Bronchial epithelial cell (primary cell): ENCODE results near the gene MLH3. TPM values are rescaled to one million over a fixed set of nuclear protein-coding genes. Genes with fewer than 3 reads are reported as not detected.

Source experiments
- DNase-seq: peaks from one replicate; pipeline ENCODE4 v3.0.0-alpha.2; 2010; ENCODE audit warnings: low read depth
- FAIRE-seq: peaks from 2 replicates; lab custom pipeline; 2011; peaks lifted over from hg19 to GRCh38; lab: Jason Lieb, UNC
- H3K27me3 ChIP-seq: 2 replicates; pipeline ENCODE4 v1.5.1; 2011; ENCODE audit warnings: low read length; ENCODE audit not compliant: control insufficient read depth, insufficient read depth
- H3K36me3 ChIP-seq: 2 replicates; pipeline ENCODE4 v1.5.1; 2011; ENCODE audit warnings: low read length; ENCODE audit not compliant: control insufficient read depth, insufficient read depth
- H3K4me3 ChIP-seq: 2 replicates; pipeline ENCODE4 v1.5.1; 2011; ENCODE audit warnings: mild to moderate bottlenecking, low read depth, low read length, control low read depth
- total RNA-seq: library from RNA; depleted of rRNA; stranded (reverse); fragments of >200 nt; gene quantifications from 2 replicates; pipeline ENCODE4 v1.2.1, GENCODE V29; 2014
- TF ChIP-seq, protein P1 (sequence below): IDR thresholded peaks from 2 replicates; pipeline ENCODE4 v1.5.1; 2011; ENCODE audit warnings: mild to moderate bottlenecking, moderate library complexity, low read length, control low read depth, inconsistent platforms; ENCODE audit not compliant: insufficient read depth, severe bottlenecking

MLH3 gene
- total RNA-seq, 1 donor from 2014 or later = 24.0 TPM

DNA sequence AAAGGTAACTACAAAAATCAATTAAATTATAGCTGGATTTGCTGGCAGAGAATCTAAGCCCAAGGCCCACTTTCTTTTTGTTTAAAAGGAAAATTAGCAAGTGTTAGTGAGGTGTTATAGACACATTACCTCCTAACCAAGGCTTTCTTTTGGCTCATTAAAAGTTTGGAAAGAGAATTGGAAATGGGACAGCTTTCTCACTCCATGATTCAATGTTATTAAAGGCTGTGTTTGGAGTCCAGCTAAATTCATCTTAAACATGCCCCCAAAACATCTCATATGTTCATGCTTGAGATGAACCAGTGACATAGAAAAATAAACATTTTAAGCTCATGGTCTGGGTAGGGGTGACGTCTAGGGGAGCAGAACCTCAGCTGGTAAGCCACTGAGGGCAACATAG is 82.5 kb downstream of the MLH3 start:
- TF ChIP-seq, protein P1, sequence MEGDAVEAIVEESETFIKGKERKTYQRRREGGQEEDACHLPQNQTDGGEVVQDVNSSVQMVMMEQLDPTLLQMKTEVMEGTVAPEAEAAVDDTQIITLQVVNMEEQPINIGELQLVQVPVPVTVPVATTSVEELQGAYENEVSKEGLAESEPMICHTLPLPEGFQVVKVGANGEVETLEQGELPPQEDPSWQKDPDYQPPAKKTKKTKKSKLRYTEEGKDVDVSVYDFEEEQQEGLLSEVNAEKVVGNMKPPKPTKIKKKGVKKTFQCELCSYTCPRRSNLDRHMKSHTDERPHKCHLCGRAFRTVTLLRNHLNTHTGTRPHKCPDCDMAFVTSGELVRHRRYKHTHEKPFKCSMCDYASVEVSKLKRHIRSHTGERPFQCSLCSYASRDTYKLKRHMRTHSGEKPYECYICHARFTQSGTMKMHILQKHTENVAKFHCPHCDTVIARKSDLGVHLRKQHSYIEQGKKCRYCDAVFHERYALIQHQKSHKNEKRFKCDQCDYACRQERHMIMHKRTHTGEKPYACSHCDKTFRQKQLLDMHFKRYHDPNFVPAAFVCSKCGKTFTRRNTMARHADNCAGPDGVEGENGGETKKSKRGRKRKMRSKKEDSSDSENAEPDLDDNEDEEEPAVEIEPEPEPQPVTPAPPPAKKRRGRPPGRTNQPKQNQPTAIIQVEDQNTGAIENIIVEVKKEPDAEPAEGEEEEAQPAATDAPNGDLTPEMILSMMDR = no peak
- DNase-seq = no peak
- Histone ChIP-seq H3K36me3 (no peaks in the 10 kb centered on the region), H3K4me3 (no peak overlapping the region), H3K27me3 (no peaks in the 10 kb centered on the region)
- no peak for FAIRE-seq

DNA sequence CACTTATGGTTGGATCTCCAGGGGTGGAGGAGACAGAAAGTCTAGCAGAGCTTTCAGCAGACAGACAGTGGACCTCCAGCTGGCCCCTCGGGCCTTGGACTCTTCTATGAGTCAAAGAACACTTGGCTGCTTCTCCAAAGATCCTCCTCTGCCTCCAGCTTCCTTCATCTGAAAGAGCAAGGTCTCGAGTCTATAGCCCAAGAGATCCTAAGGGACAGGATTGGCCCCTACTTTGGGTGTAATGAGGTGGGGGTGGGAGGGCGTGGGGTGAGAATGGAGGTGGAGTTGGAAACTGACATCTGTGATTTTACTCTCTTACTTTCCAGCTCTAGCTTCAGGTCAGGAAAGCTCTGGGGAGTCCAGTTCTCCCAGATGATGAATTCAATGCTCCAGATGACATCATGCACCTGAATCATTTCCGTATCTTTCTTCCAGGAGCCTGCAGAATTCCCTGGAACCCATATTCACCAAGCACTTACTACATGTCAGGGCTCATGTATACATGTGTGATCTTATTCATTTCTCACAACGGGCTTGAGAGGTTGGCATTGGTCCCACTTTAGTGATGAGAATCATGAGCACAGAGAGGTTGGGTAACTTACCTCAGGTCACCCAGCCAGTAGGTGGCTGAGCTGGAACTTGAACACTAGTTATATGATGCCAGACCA is 85.6 kb downstream of the MLH3 start:
- DNase-seq (peak; percentile 99), FAIRE-seq (peak; percentile 97)
- H3K36me3 ChIP-seq = no peaks in the 10 kb centered on the region
- H3K27me3 ChIP-seq = no peaks in the 10 kb centered on the region
- TF ChIP-seq, protein P1 = no peak
- H3K4me3 ChIP-seq = no peak overlapping the region

DNA sequence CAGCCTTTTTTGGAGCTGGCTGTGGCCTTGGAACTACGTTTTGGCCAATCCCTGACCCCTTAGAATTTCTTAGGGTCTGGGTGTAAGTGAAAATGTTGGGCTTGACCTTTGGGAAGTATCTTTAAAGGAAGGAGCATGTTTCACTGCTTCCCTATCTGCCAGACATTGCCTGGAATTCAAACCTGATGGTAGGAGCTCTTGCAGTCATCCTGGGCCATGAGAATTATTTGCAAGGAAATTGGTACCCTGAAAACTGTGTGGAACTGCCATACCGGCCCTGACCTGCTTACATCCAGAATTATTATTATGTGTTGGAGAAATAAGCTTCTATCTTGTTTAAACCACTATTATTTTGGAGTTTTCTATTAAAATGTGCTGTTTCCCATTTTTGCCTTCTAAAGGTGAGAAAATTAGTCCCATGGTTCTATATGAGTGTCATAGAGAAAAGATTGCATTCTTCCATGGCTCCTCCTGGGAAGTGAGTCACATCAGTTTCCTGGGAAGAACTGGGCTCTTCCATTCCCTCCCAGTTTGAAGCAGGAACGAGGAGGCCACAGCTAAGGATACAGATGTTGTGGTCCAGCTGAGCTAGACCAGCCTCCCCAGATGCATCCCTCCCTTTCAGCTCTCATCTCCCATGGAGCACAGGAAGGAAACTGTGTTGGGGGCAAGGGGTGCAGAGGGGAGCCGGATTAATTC is 86.3 kb downstream of the MLH3 start:
- FAIRE-seq (no peak), DNase-seq (peak; percentile 71)
- H3K27me3 ChIP-seq = no peaks in the 10 kb centered on the region
- H3K4me3 ChIP-seq = no peak overlapping the region
- no peaks in the 10 kb centered on the region for H3K36me3 ChIP-seq
- TF ChIP-seq, protein P1 = no peak

Other genes starting within 250 kb of the MLH3 start
- not detected in 2 replicates for gene PROX2, start 175.3 kb downstream of the MLH3 start, total RNA-seq
- 48.2 and 58.5 TPM in 2 replicates for gene DLST, start 169.6 kb downstream of the MLH3 start, total RNA-seq
- 1.5 and 6.1 TPM in 2 replicates for gene RPS6KL1, start 128.2 kb downstream of the MLH3 start, total RNA-seq
- 52.1 and 56.6 TPM in 2 replicates for gene PGF, start 95.9 kb downstream of the MLH3 start, total RNA-seq
- gene EIF2B2, start 48.5 kb downstream of the MLH3 start, total RNA-seq = 60.6 and 83.7 TPM in 2 replicates
- 4.5 and 9.9 TPM in 2 replicates for gene ACYP1, start 12.6 kb upstream of the MLH3 start, total RNA-seq
- gene ZC2HC1C, start 18.2 kb upstream of the MLH3 start, total RNA-seq = 0.53 and 0.90 TPM in 2 replicates
- gene NEK9, start 75.6 kb upstream of the MLH3 start, total RNA-seq = 26.3 and 34.3 TPM in 2 replicates
- 244 and 363 TPM in 2 replicates for gene TMED10, start 125.1 kb upstream of the MLH3 start, total RNA-seq
- 131 and 143 TPM in 2 replicates for gene FOS, start 227.4 kb upstream of the MLH3 start, total RNA-seq